C4-2B (cell line): ENCODE data around the gene SEC61G.

ENCODE experiments used
- H3K27ac ChIP-seq: fragments of 450-650 bp; 2 replicates; pipeline ENCODE4 v1.5.1; 2017
- ZFX ChIP-seq: fragments of 450-650 bp; IDR thresholded peaks from 2 replicates; pipeline ENCODE4 v1.6.1; 2017
- TF ChIP-seq, protein P1 (sequence below): fragments of 450-650 bp; conservative IDR thresholded peaks from 2 replicates; pipeline ENCODE4 v1.5.1; 2017; ENCODE audit warnings: mild to moderate bottlenecking

The SEC61G gene

DNA sequence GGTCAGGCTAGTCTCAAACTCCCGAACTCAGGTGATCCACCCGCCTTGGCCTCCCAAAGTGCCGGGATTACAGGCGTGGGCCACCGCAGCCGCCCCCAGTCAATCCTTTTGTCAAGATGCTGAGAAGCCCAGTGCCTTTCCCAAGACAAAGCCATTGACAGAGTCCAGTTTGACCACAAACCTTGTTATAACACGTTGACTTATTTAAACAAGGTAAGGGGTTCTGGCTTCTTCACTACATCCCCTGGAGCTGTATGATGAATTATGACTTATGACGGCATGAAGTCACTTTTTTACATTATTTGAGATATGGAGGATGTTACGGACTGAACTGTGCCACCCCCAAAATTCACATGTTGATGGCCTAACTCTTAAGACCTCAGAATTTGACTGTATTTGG lies 5.8 kb upstream of the SEC61G start:
- TF ChIP-seq ZFX: no peak
- TF ChIP-seq, protein P1, sequence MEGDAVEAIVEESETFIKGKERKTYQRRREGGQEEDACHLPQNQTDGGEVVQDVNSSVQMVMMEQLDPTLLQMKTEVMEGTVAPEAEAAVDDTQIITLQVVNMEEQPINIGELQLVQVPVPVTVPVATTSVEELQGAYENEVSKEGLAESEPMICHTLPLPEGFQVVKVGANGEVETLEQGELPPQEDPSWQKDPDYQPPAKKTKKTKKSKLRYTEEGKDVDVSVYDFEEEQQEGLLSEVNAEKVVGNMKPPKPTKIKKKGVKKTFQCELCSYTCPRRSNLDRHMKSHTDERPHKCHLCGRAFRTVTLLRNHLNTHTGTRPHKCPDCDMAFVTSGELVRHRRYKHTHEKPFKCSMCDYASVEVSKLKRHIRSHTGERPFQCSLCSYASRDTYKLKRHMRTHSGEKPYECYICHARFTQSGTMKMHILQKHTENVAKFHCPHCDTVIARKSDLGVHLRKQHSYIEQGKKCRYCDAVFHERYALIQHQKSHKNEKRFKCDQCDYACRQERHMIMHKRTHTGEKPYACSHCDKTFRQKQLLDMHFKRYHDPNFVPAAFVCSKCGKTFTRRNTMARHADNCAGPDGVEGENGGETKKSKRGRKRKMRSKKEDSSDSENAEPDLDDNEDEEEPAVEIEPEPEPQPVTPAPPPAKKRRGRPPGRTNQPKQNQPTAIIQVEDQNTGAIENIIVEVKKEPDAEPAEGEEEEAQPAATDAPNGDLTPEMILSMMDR: no peak
- H3K27ac ChIP-seq: no peak overlapping the region

DNA sequence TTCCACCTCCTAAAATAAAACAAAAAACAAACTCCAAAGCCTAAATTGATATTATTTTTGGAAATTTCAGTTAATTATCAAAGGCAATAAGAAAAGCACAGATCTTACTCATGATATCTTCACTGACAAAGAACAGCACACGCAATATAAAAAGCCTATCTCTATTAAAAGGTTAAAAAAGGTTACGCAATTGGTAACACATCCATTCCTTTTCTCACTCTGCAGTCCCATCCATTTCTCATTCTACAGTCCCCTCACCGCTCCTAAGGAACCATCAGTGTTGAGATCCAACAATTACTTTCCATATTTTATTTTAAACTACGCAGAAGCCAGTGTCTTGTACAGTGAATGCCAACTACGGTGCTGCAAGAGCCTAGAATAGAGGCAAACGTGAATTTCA lies 1.3 kb downstream of the SEC61G start:
- H3K27ac ChIP-seq: no peak overlapping the region
- TF ChIP-seq, protein P1: no peak
- TF ChIP-seq ZFX: no peak

DNA sequence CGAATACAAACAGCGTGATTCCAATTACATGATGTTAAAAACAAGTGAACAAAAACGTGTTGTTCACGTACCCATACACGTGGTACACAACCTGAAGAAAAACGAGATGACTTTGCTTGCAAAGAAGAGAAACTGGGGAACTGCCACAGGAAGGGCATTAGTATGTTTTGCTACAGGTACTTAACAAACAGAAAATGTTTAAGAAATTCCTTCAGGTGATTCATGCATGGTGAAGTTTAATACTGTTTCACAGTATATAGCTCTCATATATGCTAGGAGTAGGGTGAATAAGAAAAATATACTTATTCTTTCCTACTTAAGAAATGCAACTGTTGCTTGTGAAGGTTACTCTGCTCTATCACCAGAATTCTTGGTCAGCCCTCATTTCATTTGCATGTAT lies 9.8 kb downstream of the SEC61G start:
- H3K27ac ChIP-seq: no peak overlapping the region
- TF ChIP-seq, protein P1: no peak
- no peak for TF ChIP-seq ZFX

DNA sequence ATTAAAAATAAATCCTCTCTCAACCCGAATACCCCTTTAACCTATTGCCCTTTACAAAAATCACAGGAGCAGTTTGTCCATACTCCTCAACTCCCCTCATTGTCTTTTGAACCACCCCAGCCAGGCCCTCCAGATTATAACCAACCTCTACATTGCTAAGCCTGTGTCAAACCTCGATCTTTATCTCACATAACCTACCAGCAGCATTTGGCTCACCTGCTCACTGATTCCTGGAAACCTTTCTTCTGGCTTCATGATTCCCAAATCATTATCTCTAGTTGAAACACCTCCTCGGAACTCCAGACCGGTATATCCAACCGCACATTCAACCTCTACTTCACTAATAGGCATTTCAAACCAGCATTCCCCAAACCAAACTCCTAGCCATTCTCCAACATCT lies 11.8 kb downstream of the SEC61G start:
- TF ChIP-seq, protein P1: no peak
- no peak for TF ChIP-seq ZFX
- H3K27ac ChIP-seq: no peak overlapping the region

DNA sequence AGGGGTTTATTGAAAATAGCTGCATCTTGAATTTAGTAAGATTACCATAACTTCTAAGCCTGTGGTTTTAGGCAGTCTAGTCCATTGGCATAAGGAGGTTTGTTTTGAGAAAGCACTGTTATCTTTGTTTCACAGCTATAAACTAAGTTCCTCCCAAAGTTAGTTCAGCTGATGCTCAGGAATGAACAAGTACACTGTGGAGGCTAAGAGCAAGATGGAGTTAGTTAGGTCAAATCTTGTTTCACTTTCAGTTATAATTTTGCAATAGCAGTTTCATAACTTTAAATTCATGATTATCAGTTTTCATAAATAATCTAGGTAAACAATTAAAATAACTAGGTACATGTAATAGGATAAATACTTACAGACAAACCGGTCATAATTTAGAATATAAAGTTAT lies 15.4 kb downstream of the SEC61G start:
- H3K27ac ChIP-seq: no peak overlapping the region
- no peak for TF ChIP-seq ZFX

DNA sequence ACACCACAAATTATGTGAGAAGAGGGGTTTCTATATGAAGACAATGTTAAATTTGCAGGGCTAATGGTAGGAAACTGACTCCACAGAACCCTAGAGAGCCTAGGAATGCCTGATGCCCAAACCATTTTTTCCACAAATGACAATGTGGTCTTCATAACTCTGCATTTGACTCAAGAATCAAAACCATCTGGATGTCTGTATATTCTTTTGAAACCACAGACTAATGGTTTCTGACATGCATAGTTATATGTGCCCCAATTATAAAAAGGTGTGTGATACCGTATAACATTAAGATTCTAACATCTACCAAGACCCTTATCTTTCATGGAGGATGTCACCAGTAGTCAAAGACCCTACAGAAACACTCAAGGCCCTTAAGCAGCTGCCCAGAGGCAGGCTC lies 20.3 kb downstream of the SEC61G start:
- no peak for TF ChIP-seq ZFX
- TF ChIP-seq, protein P1: no peak
- no peak overlapping the region for H3K27ac ChIP-seq

DNA sequence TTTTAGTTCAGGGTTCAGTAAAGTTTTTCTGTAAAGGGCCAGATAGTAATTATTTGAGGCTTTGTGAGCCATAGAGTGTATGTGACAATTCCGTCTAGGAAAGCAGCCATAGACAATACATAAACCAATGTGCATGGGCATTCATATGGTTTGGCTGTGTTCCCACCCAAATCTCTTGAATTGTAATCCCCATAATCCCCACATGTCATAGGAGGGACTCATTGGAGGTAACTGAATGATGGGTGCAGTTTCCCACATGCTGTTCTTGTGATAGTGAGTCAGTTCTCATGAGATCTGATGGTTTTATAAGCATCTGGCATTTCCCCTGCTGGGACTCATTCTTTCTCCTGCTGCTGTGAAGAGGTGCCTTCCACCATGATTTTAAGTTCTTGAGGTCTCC lies 29.9 kb downstream of the SEC61G start:
- TF ChIP-seq ZFX: no peak
- TF ChIP-seq, protein P1: no peak
- H3K27ac ChIP-seq: no peak overlapping the region

DNA sequence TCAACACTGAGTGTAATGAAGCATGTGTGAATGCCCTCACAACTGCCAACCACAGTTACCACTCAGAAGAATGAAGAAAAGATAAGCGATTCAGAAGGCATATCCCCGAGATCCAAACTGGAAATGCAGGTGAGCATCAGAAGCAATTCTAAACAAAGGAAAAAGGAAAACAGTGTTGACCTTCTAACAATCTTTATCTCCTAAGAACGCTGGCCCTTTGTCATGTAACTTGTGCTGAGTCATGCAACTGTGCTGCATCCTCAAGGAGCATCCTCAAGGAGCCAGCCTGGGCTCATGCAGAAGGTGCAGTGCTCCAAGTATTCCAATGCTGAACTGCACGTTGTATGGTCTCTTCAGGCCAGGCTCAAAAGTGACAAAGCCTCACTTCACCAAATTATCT lies 30.6 kb downstream of the SEC61G start:
- TF ChIP-seq, protein P1: no peak
- no peak for TF ChIP-seq ZFX
- no peak overlapping the region for H3K27ac ChIP-seq
